ENCODE data around the gene PLPP1. TPM values are rescaled to one million over a fixed set of nuclear protein-coding genes. Genes with fewer than 3 reads are reported as not detected.
A peak's percentile ranks its signal among the peaks of the same experiment; 100 is the strongest.

Gene PLPP1
- total and polyA plus RNA-seq, 4 donors: 23.4 to 149 (median 68.7) TPM

GRCh38 chr5:55510523-55510880, 24.3 kb downstream of the PLPP1 start:
- Histone ChIP-seq H3K36me3 (ENCODE audit: control insufficient read depth in 4 of 4, insufficient read depth in 3 of 4, low read depth in 1 of 4, low read length in 3 of 4) (no peaks in the 10 kb centered on the region), H3K27me3 (ENCODE audit: control insufficient read depth in 4 of 4, insufficient read depth in 4 of 4, low read length in 3 of 4) (no peaks in the 10 kb centered on the region), H3K4me3 (ENCODE audit: low read depth in 1 of 3, low read length in 3 of 3) (no peak overlapping the region), H3K27ac (ENCODE audit: low read depth in 1 of 2, low read length in 2 of 2) (peak overlapping the region; percentile 32 to 63), H3K9me3 (ENCODE audit: control insufficient read depth in 4 of 4, low read length in 3 of 4) (no peaks in the 10 kb centered on the region), H3K4me1 (ENCODE audit: control insufficient read depth in 4 of 4, insufficient read depth in 4 of 4, low read length in 3 of 4) (peaks cover 13 to 30% (median 29%) of the 10 kb centered on the region in 4 donors), H3K9ac (ENCODE audit: low read depth in 1 of 2, low read length in 2 of 2) (no peak overlapping the region)
- TF ChIP-seq GABPA (IDR thresholded peaks at IDR 0.05 in 1 of 2, conservative IDR thresholded peaks at IDR 0.05 in 1 of 2) (no peak), TAF1 (conservative IDR thresholded peaks at IDR 0.05) (no peak), ATF3 (IDR thresholded peaks at IDR 0.05) (no peak), FOXA2 (IDR thresholded peaks at IDR 0.05) (no peak), SP1 (IDR thresholded peaks at IDR 0.05) (no peak), YY1 (IDR thresholded peaks at IDR 0.05) (no peak), RXRA (IDR thresholded peaks at IDR 0.05) (no peak), ZBTB33 (IDR thresholded peaks at IDR 0.05) (no peak), EGR1 (IDR thresholded peaks at IDR 0.05; ENCODE audit: low read depth in 2 of 2) (no peak), FOXA1 (IDR thresholded peaks at IDR 0.05) (no peak), CTCF (IDR thresholded peaks at IDR 0.05; ENCODE audit: low read depth, low read length, missing input control) (no peak)
- TF ChIP-seq, protein P1, sequence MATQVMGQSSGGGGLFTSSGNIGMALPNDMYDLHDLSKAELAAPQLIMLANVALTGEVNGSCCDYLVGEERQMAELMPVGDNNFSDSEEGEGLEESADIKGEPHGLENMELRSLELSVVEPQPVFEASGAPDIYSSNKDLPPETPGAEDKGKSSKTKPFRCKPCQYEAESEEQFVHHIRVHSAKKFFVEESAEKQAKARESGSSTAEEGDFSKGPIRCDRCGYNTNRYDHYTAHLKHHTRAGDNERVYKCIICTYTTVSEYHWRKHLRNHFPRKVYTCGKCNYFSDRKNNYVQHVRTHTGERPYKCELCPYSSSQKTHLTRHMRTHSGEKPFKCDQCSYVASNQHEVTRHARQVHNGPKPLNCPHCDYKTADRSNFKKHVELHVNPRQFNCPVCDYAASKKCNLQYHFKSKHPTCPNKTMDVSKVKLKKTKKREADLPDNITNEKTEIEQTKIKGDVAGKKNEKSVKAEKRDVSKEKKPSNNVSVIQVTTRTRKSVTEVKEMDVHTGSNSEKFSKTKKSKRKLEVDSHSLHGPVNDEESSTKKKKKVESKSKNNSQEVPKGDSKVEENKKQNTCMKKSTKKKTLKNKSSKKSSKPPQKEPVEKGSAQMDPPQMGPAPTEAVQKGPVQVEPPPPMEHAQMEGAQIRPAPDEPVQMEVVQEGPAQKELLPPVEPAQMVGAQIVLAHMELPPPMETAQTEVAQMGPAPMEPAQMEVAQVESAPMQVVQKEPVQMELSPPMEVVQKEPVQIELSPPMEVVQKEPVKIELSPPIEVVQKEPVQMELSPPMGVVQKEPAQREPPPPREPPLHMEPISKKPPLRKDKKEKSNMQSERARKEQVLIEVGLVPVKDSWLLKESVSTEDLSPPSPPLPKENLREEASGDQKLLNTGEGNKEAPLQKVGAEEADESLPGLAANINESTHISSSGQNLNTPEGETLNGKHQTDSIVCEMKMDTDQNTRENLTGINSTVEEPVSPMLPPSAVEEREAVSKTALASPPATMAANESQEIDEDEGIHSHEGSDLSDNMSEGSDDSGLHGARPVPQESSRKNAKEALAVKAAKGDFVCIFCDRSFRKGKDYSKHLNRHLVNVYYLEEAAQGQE (IDR thresholded peaks at IDR 0.05): no peak
- TF ChIP-seq, protein P2, sequence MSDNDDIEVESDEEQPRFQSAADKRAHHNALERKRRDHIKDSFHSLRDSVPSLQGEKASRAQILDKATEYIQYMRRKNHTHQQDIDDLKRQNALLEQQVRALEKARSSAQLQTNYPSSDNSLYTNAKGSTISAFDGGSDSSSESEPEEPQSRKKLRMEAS (IDR thresholded peaks at IDR 0.05): no peak
- no peak for DNase-seq (ENCODE audit: low spot score)

- no peak for DNase-seq (ENCODE audit: low spot score)
- 34% methylated on average over 5 of the region's 5 CpGs for WGBS
- H3K4me3 ChIP-seq (ENCODE audit: low read depth in 1 of 3, low read length in 3 of 3): no peak overlapping the region
- peaks cover 13 to 30% (median 29%) of the 10 kb centered on the region in 4 donors for H3K4me1 ChIP-seq (ENCODE audit: control insufficient read depth in 4 of 4, insufficient read depth in 4 of 4, low read length in 3 of 4)
- no peaks in the 10 kb centered on the region for H3K9me3 ChIP-seq (ENCODE audit: control insufficient read depth in 4 of 4, low read length in 3 of 4)
- no peak overlapping the region for H3K9ac ChIP-seq (ENCODE audit: low read depth in 1 of 2, low read length in 2 of 2)
- no peaks in the 10 kb centered on the region for H3K27me3 ChIP-seq (ENCODE audit: control insufficient read depth in 4 of 4, insufficient read depth in 4 of 4, low read length in 3 of 4)
- H3K27ac ChIP-seq (ENCODE audit: low read depth in 1 of 2, low read length in 2 of 2): peak overlapping the region; percentile 32 to 63
- H3K36me3 ChIP-seq (ENCODE audit: control insufficient read depth in 4 of 4, insufficient read depth in 3 of 4, low read depth in 1 of 4, low read length in 3 of 4): no peaks in the 10 kb centered on the region
- TF ChIP-seq ATF3 (IDR thresholded peaks at IDR 0.05) (no peak), SP1 (IDR thresholded peaks at IDR 0.05) (peak; percentile 22), FOXA1 (IDR thresholded peaks at IDR 0.05) (no peak), RAD21 (IDR thresholded peaks at IDR 0.05) (no peak), RXRA (IDR thresholded peaks at IDR 0.05) (peak; percentile 38 to 78), HNF4G (IDR thresholded peaks at IDR 0.05) (no peak), HNF4A (conservative IDR thresholded peaks at IDR 0.05) (peak; percentile 41 to 67), TAF1 (conservative IDR thresholded peaks at IDR 0.05) (no peak), GABPA (IDR thresholded peaks at IDR 0.05 in 1 of 2, conservative IDR thresholded peaks at IDR 0.05 in 1 of 2) (no peak), EGR1 (IDR thresholded peaks at IDR 0.05; ENCODE audit: low read depth in 2 of 2) (no peak), YY1 (IDR thresholded peaks at IDR 0.05) (no peak)
- TF ChIP-seq, protein P1 (IDR thresholded peaks at IDR 0.05): peak; percentile 15
- TF ChIP-seq, protein P2 (IDR thresholded peaks at IDR 0.05): peak; percentile 24
Observed at GRCh38 chr5:55509796-55510522, 24.8 kb downstream of the PLPP1 start.
